Choroid plexus epithelial cell (primary cell): ENCODE results near the gene TBC1D22A.

Experiments
- DNase-seq: peaks from one replicate; pipeline ENCODE4 v3.0.0-alpha.2; 2010; ENCODE audit warnings: low read depth
- H3K4me3 ChIP-seq: 2 replicates; pipeline ENCODE4 v1.5.1; 2011; ENCODE audit warnings: low read depth, mild to moderate bottlenecking, control low read depth, low read length, moderate library complexity
- CTCF ChIP-seq: conservative IDR thresholded peaks from 2 replicates; pipeline ENCODE4 v1.5.1; 2011; ENCODE audit warnings: low read depth, mild to moderate bottlenecking, control low read depth, inconsistent platforms, low read length, moderate library complexity

Gene TBC1D22A

GRCh38 chr22:47202819-47203553 is 440.5 kb downstream of the TBC1D22A start:
- no peak for DNase-seq
- no peak overlapping the region for H3K4me3 ChIP-seq
- no peak for TF ChIP-seq CTCF

- no peak for DNase-seq
- H3K4me3 ChIP-seq: no peak overlapping the region
- no peak for TF ChIP-seq CTCF
Measured at GRCh38 chr22:47203554-47203991, 441.1 kb downstream of the TBC1D22A start.

- H3K4me3 ChIP-seq: no peak overlapping the region
- no peak for DNase-seq
- TF ChIP-seq CTCF: no peak
Measured at GRCh38 chr22:47204002-47204979, 441.8 kb downstream of the TBC1D22A start.

- no peak for DNase-seq
- TF ChIP-seq CTCF: no peak
- H3K4me3 ChIP-seq: no peak overlapping the region
Measured at GRCh38 chr22:47205081-47205491, 442.6 kb downstream of the TBC1D22A start.

- TF ChIP-seq CTCF: no peak
Measured at GRCh38 chr22:47205554-47205953, 443.1 kb downstream of the TBC1D22A start.

GRCh38 chr22:47206164-47206563 is 443.7 kb downstream of the TBC1D22A start:
- TF ChIP-seq CTCF: no peak
- no peak overlapping the region for H3K4me3 ChIP-seq
- no peak for DNase-seq

More at GRCh38 chr22:47205554-47205953, 443.1 kb downstream of the TBC1D22A start:
- no peak for DNase-seq
- H3K4me3 ChIP-seq: no peak overlapping the region
